ENCODE data around the gene PURB. TPM values are rescaled to one million over a fixed set of nuclear protein-coding genes. Genes with fewer than 3 reads are reported as not detected.

The PURB gene
- total and polyA plus RNA-seq, 2 experiments from 2014 or later: 3.1 to 27.1 TPM

- Mint-ChIP-seq H3K4me3 (no peak overlapping the region), H3K4me1 (peaks cover 6% of the 10 kb centered on the region; the same call in 2 of the 3 replicates), H3K27ac (no peak overlapping the region), H3K9me3 (peaks cover 2% of the 10 kb centered on the region; the same call in 1 of the 3 replicates), H3K36me3 (ENCODE audit: low read depth) (peaks cover 3% of the 10 kb centered on the region), H3K27me3 (ENCODE audit: insufficient read depth, low read depth, poor library complexity) (peaks cover 15% of the 10 kb centered on the region)
- Histone ChIP-seq H3K79me2 (replicated peaks; ENCODE audit: insufficient read depth) (peaks cover 10% of the 10 kb centered on the region), H3F3A (replicated peaks; ENCODE audit: low read depth) (peaks cover 12% of the 10 kb centered on the region; the same call in 1 of the 2 replicates), H3K36me3 (ENCODE audit: insufficient read depth) (no peaks in the 10 kb centered on the region), H3K9me2 (ENCODE audit: insufficient read depth) (no peaks in the 10 kb centered on the region), H3K27ac (ENCODE audit: low read depth) (no peak overlapping the region), H3K4me3 (no peak overlapping the region), H3K4me2 (no peak overlapping the region), H3K27me3 (ENCODE audit: insufficient read depth) (no peaks in the 10 kb centered on the region), H3K4me1 (ENCODE audit: insufficient read depth) (peaks cover 5% of the 10 kb centered on the region; the same call in 1 of the 2 replicates), H4K20me1 (replicated peaks; ENCODE audit: insufficient read depth) (peaks cover 2% of the 10 kb centered on the region; the same call in 1 of the 2 replicates), H2AFZ (no peak overlapping the region)
- TF ChIP-seq POLR2AphosphoS5 (IDR thresholded peaks at IDR 0.05; ENCODE audit: low read depth) (no peak), REST (IDR thresholded peaks at IDR 0.05; ENCODE audit: unreplicated experiment) (no peak), ZNF331 (CRISPR knock-in tag; IDR thresholded peaks at IDR 0.05; ENCODE audit: low read depth) (no peak), JUNB (IDR thresholded peaks at IDR 0.05; ENCODE audit: unreplicated experiment) (no peak), EZH2phosphoT487 (IDR thresholded peaks at IDR 0.05; ENCODE audit: unreplicated experiment) (no peak), ZNF462 (CRISPR knock-in tag; IDR thresholded peaks at IDR 0.05) (no peak), ETS1 (IDR thresholded peaks at IDR 0.05) (no peak), NANOG (IDR thresholded peaks at IDR 0.05; ENCODE audit: borderline replicate concordance) (no peak), ZNF114 (CRISPR knock-in tag; IDR thresholded peaks at IDR 0.05) (no peak), EZH2 (IDR thresholded peaks at IDR 0.05; ENCODE audit: low read depth, unreplicated experiment) (no peak)
- DNase-seq (ENCODE audit: low spot score) (no peak), ATAC-seq (no peak)
These were observed 3.9 kb upstream of the PURB start for GRCh38 chr7:44889086-44889781.

Measured in GM23338 (cell line).